GM12878 (cell line): ENCODE results near the gene SOCS6. TPM values are rescaled to one million over a fixed set of nuclear protein-coding genes. Genes with fewer than 3 reads are reported as not detected.

Experiments used
- ATAC-seq: fragments of 200-7000 bp; cut with Tn5 transposase; 3 replicates; pipeline ENCODE4 v1.9.1; 2020; ENCODE audit warnings: mild to moderate bottlenecking, moderate library complexity
- BruUV-seq: library from RNA; stranded (reverse); fragments of 400-500 nt; replicated peaks from 2 replicates; lab custom pipeline; 2021; lab: Mats Ljungman, UMichigan
- CTCF ChIA-PET: fragments of 300-600 bp; sonication (Branson Sonifier 250); formaldehyde crosslinking; extraction: SDS; loops from one replicate; lab custom pipeline; 2021; ENCODE audit warnings: inconsistent platforms; lab: Yijun Ruan, JAX
- POLR2A ChIA-PET: fragments of 350-600 bp; formaldehyde crosslinking; extraction: SDS; loops from one replicate; lab custom pipeline; 2021; ENCODE audit warnings: inconsistent platforms; lab: Charles Lee
- RAD21 ChIA-PET: fragments of 300-600 bp; sonication (Branson Sonifier 250); formaldehyde crosslinking; loops from one replicate; lab custom pipeline; 2023; ENCODE audit warnings: antibody characterized with exemption; ENCODE audit not compliant: unreplicated experiment; lab: Charles Lee
- SMC1A ChIA-PET: fragments of 300-600 bp; sonication (Branson Sonifier 250); formaldehyde crosslinking; loops from one replicate; lab custom pipeline; 2023; ENCODE audit not compliant: unreplicated experiment, uncharacterized antibody; lab: Charles Lee
- DNase-seq: peaks from one replicate; pipeline ENCODE4 v3.0.0-alpha.2; 2011; ENCODE audit warnings: low read depth, low spot score
- FAIRE-seq: peaks from 3 replicates; lab custom pipeline; 2011; peaks lifted over from hg19 to GRCh38; lab: Jason Lieb, UNC
- H2AFZ ChIP-seq: 2 replicates; pipeline ENCODE4 v1.6.0; 2011; ENCODE audit warnings: low read depth, low read length, control low read depth; ENCODE audit not compliant: control insufficient read depth
- H3K27ac ChIP-seq: 2 replicates; pipeline ENCODE4 v1.5.1; 2011; ENCODE audit warnings: control low read depth; ENCODE audit not compliant: control insufficient read depth, insufficient read depth
- H3K27me3 ChIP-seq, 2 experiments: replicated peaks in 1 of 2; 2 replicates each; pipeline versions ENCODE4 v1.6.0 to v1.6.1; 2011; ENCODE audit warnings: low read length in 1 of 2; ENCODE audit not compliant: control insufficient read depth in 2 of 2, insufficient read depth in 2 of 2
- H3K36me3 ChIP-seq, 2 experiments: 2 replicates each; pipeline ENCODE4 v1.5.1; 2011; ENCODE audit warnings: low read length in 1 of 2; ENCODE audit not compliant: control insufficient read depth in 2 of 2, insufficient read depth in 2 of 2
- H3K4me1 ChIP-seq: 2 replicates; pipeline ENCODE4 v1.6.1; 2011; ENCODE audit warnings: mild to moderate bottlenecking, low read length, moderate library complexity, mixed read lengths; ENCODE audit not compliant: control insufficient read depth, insufficient read depth
- H3K4me2 ChIP-seq: 2 replicates; pipeline ENCODE4 v1.6.0; 2011; ENCODE audit warnings: control low read depth; ENCODE audit not compliant: control insufficient read depth, insufficient read depth
- H3K4me3 ChIP-seq: fragments of 200-600 bp; sonication (generic); 2 replicates; pipeline ENCODE4 v1.5.1; 2016
- H3K79me2 ChIP-seq: 2 replicates; pipeline ENCODE4 v1.6.0; 2011; ENCODE audit warnings: low read length; ENCODE audit not compliant: control insufficient read depth, insufficient read depth
- H3K9ac ChIP-seq: 2 replicates; pipeline ENCODE4 v1.8.0; 2011; ENCODE audit warnings: low read length, control low read depth, mixed read lengths; ENCODE audit not compliant: control insufficient read depth, insufficient read depth
- H3K9me3 ChIP-seq: replicated peaks from 3 replicates; pipeline ENCODE4 v1.5.1; 2011; ENCODE audit warnings: mild to moderate bottlenecking, low read length; ENCODE audit not compliant: control insufficient read depth, insufficient read depth
- H4K20me1 ChIP-seq: 2 replicates; pipeline ENCODE4 v1.6.0; 2011; ENCODE audit not compliant: control insufficient read depth, insufficient read depth
- BHLHE40 ChIP-seq, 2 experiments: fragments of 450-650 bp in 1 of 2; IDR thresholded peaks; 2 replicates each; pipeline ENCODE4 v1.6.1; 2011 to 2017; ENCODE audit warnings: low read depth in 2 of 2, borderline replicate concordance in 1 of 2, improper control_type of control experiment in 1 of 2, low read length in 1 of 2, mild to moderate bottlenecking in 1 of 2
- EGR1 ChIP-seq, 2 experiments: IDR thresholded peaks; 1 replicate in 1 of 2; 2 replicates in 1 of 2; pipeline ENCODE4 v1.6.1; 2011 to 2012; ENCODE audit warnings: low read depth in 2 of 2, low read length in 2 of 2, borderline replicate concordance in 1 of 2, mild to moderate bottlenecking in 1 of 2, moderate library complexity in 1 of 2
- GATAD2B ChIP-seq: fragments of 450-650 bp; conservative IDR thresholded peaks from 2 replicates; pipeline ENCODE4 v1.6.1; 2017; ENCODE audit warnings: low read depth, mild to moderate bottlenecking, moderate library complexity
- PAX5 ChIP-seq: IDR thresholded peaks from 2 replicates; pipeline ENCODE4 v1.6.1; 2011; ENCODE audit warnings: low read depth, low read length, borderline replicate concordance
- POU2F2 ChIP-seq: IDR thresholded peaks from 3 replicates; pipeline ENCODE4 v1.6.1; 2011; ENCODE audit warnings: low read depth, mild to moderate bottlenecking, low read length, borderline replicate concordance
- RAD21 ChIP-seq: IDR thresholded peaks from 2 replicates; pipeline ENCODE4 v1.6.1; 2011; ENCODE audit warnings: mild to moderate bottlenecking, low read depth, low read length, moderate library complexity; ENCODE audit not compliant: insufficient read depth
- SMAD1 ChIP-seq: fragments of 450-650 bp; IDR thresholded peaks from 2 replicates; pipeline ENCODE4 v1.6.1; 2018; ENCODE audit warnings: mild to moderate bottlenecking, low read depth; ENCODE audit not compliant: partially characterized antibody
- YY1 ChIP-seq: IDR thresholded peaks from 2 replicates; pipeline ENCODE4 v1.6.1; 2011; ENCODE audit warnings: low read depth, mild to moderate bottlenecking, low read length
- ZNF24 ChIP-seq: fragments of 450-650 bp; IDR thresholded peaks from 2 replicates; pipeline ENCODE4 v1.6.1; 2017; ENCODE audit warnings: antibody characterized with exemption, mild to moderate bottlenecking
- whole genome bisulfite sequencing: methylation state at CpG from one replicate; pipeline ENCODE4 v1.1.6; 2016; ENCODE audit warnings: low lambda C conversion rate; ENCODE audit not compliant: insufficient replicate concordance, insufficient coverage; ENCODE audit errors: missing lambda C conversion rate; 5-methylcytosine and 5-hydroxymethylcytosine counted together
- in situ Hi-C: fragments of 300-500 bp; cut with MboI; formaldehyde crosslinking; loops from 9 replicates; pipeline ENCODE4 v1.14.3; 2018; ENCODE audit warnings: mixed read lengths
- intact Hi-C: fragments of 100-400 bp; cut with micrococcal nuclease; formaldehyde crosslinking; loops from one replicate; pipeline ENCODE4 v1.14.2; 2022; ENCODE audit not compliant: unreplicated experiment
- polyA plus RNA-seq, 11 experiments: library from polyadenylated mRNA; depleted of rRNA in 4 of 11; unstranded in 6 of 11; stranded (reverse) in 5 of 11; fragments of >200 nt; fragmentation: Nextera tagmentation in 4 of 11; fragmentation: Illumina TruSeq in 1 of 11; extraction: Ambion mirVana in 4 of 11; extraction: Trizol in 1 of 11; gene quantifications; 1 replicate in 1 of 11; 2 replicates in 10 of 11; pipeline versions ENCODE4 v1.2.1 to v1.2.3, GENCODE V29; 2011 to 2016; ENCODE audit warnings: inconsistent platforms in 2 of 11, missing spikeins in 2 of 11, low read depth in 1 of 11
- total RNA-seq, 4 experiments: library from RNA; depleted of rRNA in 3 of 4; stranded (reverse); fragments of >200 nt in 3 of 4; fragmentation: Illumina TruSeq in 1 of 4; extraction: Trizol in 1 of 4; gene quantifications; 2 replicates each; pipeline versions ENCODE4 v1.2.1 to v1.2.3, GENCODE V29; 2013 to 2021
- TF ChIP-seq, protein P1 (sequence below): fragments of 450-650 bp; IDR thresholded peaks from 2 replicates; pipeline ENCODE4 v1.6.1; 2014; ENCODE audit warnings: mild to moderate bottlenecking
- TF ChIP-seq, protein P2 (sequence below), 3 experiments: IDR thresholded peaks in 2 of 3; conservative IDR thresholded peaks in 1 of 3; 2 replicates each; pipeline ENCODE4 v1.5.1; 2011; ENCODE audit warnings: low read depth in 3 of 3, low read length in 3 of 3, mild to moderate bottlenecking in 3 of 3, control low read depth in 2 of 3, moderate library complexity in 2 of 3, inconsistent platforms in 1 of 3, mixed read lengths in 1 of 3; ENCODE audit not compliant: control insufficient read depth in 2 of 3, insufficient read depth in 1 of 3; ENCODE audit errors: extremely low read depth in 1 of 3

SOCS6 gene
- total and polyA plus RNA-seq, 10 of the 15 experiments (the other 5 are each of a cell fraction or from before 2014, with no cell fraction given), result 1.6 to 6.1 (median 4.1) TPM

DNA sequence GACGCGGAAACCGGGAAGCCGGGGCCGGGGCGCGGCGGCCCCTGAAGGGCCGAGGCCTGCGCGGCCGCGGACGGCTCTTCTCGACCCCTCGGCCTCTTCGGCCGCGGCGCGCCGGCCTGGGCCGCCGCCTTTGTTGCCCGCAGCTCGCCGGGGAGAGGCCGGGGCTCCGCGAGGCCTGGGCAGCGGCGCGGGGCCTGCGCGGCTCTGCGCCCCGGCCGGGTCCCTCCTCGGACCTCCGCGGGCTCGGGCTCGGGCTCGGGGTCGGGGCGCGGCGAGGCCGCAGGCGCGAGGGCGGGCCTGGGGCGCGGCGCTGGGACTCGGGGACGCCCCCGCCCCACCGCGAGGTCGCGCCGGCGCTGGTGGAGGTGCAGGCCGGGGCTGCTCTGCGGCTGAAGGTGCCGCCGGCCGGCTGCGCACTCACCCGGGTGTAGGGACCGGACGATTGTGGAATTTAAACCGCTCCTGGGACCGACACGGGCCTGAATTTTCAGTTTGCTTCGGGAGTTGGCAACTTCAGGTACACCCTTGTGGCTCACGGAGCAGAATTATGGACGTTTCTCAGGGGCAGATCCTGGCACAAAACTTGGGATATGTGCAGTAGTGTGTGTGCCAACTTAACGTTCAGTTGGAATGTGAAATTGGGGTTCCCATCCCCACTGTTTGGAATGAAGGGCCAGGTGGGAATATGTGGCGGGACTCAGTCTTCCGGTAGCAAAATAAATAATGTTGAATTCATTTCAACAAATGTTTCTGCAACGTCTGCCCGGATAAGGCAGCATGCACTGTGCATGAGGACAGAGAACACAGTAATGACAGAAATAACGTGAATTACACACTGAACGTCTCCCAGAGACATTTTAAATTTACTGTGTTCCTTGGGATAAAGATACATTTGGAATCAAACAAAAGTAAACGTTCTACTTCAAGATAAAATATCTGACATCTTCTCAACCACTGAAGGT is 787 bp downstream of the SOCS6 start:
- FAIRE-seq (no peak), DNase-seq (no peak)

More for the DNA sequence above, 787 bp downstream of the SOCS6 start:
- RAD21 ChIA-PET, result no interaction called here
- Histone ChIP-seq H4K20me1 (peaks cover 4% of the 10 kb centered on the region; the same call in 1 of the 2 replicates), H3K27me3 (no peaks in the 10 kb centered on the region; a peak in 1 of 4 replicates), H3K27ac (peak overlapping the region; percentile 52), H3K79me2 (peaks cover 30% of the 10 kb centered on the region), H3K4me1 (peaks cover 5% of the 10 kb centered on the region), H3K9me3 (no peaks in the 10 kb centered on the region), H3K36me3 (no peaks in the 10 kb centered on the region), H2AFZ (peak overlapping the region; percentile 79), H3K4me2 (peak overlapping the region; percentile 64), H3K4me3 (peak overlapping the region; percentile 76), H3K9ac (peak overlapping the region; percentile 75)
- in situ Hi-C loops (no loop called here), intact Hi-C loops (loop anchor here (2.0 to 5.0 kb wide), 3 partner anchors 85 to 327 kb away; partner anchors contain the start of gene RTTN)
- BruUV-seq, result no TSS peak
- POLR2A ChIA-PET, result no interaction called here
- WGBS, result 9% methylated on average over 39 of the region's 87 CpGs
- CTCF ChIA-PET, result no interaction called here
- ATAC-seq, result peak; percentile 55
- SMC1A ChIA-PET, result no interaction called here
- peak; percentile 47; the same call in 1 of the 2 replicates for TF ChIP-seq YY1
- TF ChIP-seq, protein P1, sequence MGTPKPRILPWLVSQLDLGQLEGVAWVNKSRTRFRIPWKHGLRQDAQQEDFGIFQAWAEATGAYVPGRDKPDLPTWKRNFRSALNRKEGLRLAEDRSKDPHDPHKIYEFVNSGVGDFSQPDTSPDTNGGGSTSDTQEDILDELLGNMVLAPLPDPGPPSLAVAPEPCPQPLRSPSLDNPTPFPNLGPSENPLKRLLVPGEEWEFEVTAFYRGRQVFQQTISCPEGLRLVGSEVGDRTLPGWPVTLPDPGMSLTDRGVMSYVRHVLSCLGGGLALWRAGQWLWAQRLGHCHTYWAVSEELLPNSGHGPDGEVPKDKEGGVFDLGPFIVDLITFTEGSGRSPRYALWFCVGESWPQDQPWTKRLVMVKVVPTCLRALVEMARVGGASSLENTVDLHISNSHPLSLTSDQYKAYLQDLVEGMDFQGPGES, result no peak
- TF ChIP-seq POU2F2, result no peak
- TF ChIP-seq EGR1 (IDR thresholded peaks at IDR 0.05; ENCODE audit: borderline replicate concordance in 1 of 2, low read depth in 2 of 2, low read length in 2 of 2), result peak in 1 of 2 experiments; percentile 68; a peak in 2 of 3 replicates
- no peak for TF ChIP-seq RAD21
- no peak for TF ChIP-seq SMAD1
- TF ChIP-seq, protein P2, sequence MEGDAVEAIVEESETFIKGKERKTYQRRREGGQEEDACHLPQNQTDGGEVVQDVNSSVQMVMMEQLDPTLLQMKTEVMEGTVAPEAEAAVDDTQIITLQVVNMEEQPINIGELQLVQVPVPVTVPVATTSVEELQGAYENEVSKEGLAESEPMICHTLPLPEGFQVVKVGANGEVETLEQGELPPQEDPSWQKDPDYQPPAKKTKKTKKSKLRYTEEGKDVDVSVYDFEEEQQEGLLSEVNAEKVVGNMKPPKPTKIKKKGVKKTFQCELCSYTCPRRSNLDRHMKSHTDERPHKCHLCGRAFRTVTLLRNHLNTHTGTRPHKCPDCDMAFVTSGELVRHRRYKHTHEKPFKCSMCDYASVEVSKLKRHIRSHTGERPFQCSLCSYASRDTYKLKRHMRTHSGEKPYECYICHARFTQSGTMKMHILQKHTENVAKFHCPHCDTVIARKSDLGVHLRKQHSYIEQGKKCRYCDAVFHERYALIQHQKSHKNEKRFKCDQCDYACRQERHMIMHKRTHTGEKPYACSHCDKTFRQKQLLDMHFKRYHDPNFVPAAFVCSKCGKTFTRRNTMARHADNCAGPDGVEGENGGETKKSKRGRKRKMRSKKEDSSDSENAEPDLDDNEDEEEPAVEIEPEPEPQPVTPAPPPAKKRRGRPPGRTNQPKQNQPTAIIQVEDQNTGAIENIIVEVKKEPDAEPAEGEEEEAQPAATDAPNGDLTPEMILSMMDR (IDR thresholded peaks at IDR 0.05 in 2 of 3, conservative IDR thresholded peaks at IDR 0.05 in 1 of 3; ENCODE audit: control insufficient read depth in 2 of 3, extremely low read depth in 1 of 3, insufficient read depth in 1 of 3, low read depth in 3 of 3, low read length in 3 of 3), result no peak
- 0 out of 2 replicates have a peak, but pooled peaks have one; percentile 10 for TF ChIP-seq PAX5
- TF ChIP-seq ZNF24, result no peak
- TF ChIP-seq GATAD2B, result 0 out of 2 replicates have a peak, but pooled peaks have one; percentile 35
- TF ChIP-seq BHLHE40 (IDR thresholded peaks at IDR 0.05; ENCODE audit: borderline replicate concordance in 1 of 2, low read depth in 2 of 2, low read length in 1 of 2), result 0 out of 4 replicates have a peak, but pooled peaks of 1 of the 2 experiments have one; percentile 10
